Measurements from ENCODE around the gene BRME1.

Gene BRME1
- total RNA-seq = 0.31 to 1.5 reads per million in 2 donors

GRCh38 chr19:13905634-13906520 lies at the start of gene BRME1, which contains the start of gene CC2D1A:
BRME1 (minus strand) TSS chr19:13906117; CDS start chr19:13904892, 1,225 bp downstream.
CC2D1A (plus strand) TSS chr19:13906201; CDS start chr19:13906442, 241 bp downstream.
- DNase-seq = peak; percentile 85 to 95 (median 93)

DNA sequence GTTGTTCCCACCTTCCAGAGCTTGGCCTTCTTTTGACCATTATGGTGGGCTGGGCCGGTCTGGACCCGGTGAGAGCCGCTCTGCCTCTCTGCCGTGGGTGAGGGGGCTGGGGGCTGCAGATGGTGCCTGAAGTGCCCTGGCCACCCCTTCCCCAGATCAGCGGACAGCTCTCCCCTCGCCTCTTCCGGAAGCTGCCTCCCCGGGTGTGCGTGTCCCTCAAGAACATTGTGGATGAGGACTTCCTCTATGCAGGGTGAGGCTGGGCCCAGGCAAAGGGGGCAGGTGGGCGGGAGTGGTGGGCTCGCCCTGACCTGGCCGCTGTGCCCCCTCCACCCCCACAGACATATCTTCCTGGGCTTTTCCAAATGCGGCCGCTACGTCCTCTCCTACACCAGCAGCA lies 48.3 kb upstream of the BRME1 start:
- DNase-seq = no peak

DNA sequence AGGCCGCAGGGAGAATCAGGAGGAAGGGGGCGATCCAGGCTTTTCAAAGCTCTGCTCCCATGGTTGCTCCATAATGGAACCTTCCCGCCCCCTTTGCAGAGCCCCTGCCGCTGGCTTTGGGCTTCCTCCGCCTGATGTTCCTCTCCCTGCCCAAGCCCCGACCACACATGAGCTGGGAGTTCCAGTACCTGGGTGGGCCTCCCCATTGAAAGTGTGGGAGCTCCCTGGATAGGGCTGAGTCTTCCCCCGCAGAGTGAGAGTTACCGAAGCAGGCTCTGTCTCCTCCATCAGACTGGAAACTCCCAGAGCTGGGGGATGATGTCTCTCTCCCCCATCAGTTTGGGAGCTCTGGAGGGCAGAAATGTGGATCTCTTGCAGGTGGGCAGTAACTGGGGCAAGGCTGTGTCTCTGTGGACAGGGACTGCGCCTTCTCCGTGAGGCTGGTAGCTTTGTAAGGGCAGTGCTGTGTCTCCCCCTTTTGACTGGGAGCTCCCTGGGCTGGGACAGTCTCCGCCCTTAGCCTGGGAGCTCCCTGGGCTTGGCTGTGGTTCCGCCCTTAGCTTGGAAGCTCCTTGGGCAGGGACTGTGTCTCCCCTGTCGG lies 47.1 kb upstream of the BRME1 start:
- no peak for DNase-seq

DNA sequence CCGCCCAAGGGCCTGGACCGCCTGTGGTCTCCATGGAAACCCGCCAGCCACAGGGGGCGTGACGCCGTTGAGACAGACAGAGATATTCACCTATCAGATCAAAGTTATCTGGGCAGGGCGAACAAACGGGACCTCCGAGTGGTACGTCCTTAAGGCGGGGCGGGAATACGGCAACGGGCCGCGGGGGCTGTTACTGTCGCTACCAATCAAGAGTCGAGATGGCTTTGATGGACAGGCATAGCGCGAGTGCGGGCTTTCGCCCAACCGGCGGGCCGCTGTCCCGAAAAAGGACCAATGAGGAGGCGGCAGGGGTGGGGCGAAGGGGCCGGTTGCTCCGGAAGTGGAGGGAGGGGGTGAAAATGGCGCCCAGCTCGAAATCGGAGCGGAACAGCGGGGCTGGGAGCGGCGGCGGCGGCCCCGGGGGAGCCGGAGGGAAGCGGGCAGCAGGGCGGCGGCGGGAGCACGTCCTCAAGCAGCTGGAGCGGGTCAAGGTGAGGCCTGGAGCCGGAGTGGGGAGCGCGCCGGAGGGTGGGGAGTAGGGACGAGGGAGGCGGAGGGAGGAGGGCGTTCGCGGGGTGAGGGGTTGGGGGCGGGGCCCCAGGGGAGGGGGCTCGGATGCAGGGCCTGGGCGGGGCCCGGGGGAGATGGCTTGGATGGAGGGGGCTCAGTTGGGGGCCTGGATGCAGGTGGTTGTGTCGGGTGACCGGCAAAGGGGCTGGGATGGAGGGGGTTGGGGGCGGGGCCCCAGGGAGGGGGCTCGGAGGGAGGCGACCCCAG lies 46.4 kb upstream of the BRME1 start, which contains the start of gene DCAF15:
TSS of gene DCAF15 (plus strand) at position 356 of the 777 bp plus-strand sequence. CDS start at position 360, 4 bp downstream.
- peak; percentile 95 to 100 (median 99) for DNase-seq

- no peak for DNase-seq
Observed at GRCh38 chr19:13951799-13952153, 45.9 kb upstream of the BRME1 start.

DNA sequence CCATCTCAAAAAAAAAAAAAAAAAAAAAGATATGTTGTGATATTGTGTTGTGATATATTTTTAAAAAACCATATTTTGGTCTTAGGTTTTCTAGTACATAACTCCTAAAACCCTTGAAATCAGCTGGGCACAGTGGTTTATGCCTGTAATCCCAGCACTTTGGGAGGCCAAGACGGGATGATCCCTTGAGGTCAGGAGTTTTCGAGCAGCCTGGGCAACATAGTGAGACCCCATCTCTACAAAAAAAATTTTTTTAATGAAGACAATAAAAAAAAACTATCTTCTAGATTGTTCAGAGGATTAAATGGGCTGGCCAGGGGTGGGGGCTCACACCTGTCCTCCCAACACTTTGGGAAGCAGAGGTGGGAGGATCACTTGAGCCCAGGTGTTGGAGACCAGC lies 45.1 kb upstream of the BRME1 start:
- no peak for DNase-seq

DNA sequence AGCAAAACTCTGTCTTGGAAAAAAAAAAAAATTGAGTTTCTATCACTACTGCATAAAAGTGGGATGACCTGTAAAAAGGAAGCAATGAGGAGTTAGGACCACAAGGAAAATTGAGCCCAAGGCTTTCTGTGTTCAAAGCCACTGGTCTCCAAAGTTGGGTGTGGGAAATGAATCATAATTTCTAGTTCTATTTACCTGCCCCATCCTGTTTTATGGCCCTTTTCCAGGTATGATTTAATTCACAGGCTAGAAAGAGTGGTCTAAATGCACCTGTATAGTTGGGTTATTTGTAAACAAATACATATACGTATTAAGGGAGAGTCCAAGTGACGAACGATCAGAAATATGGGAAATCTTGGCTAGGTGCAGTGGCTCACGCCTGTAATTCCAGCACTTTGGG lies 40.5 kb upstream of the BRME1 start:
- DNase-seq = no peak

DNA sequence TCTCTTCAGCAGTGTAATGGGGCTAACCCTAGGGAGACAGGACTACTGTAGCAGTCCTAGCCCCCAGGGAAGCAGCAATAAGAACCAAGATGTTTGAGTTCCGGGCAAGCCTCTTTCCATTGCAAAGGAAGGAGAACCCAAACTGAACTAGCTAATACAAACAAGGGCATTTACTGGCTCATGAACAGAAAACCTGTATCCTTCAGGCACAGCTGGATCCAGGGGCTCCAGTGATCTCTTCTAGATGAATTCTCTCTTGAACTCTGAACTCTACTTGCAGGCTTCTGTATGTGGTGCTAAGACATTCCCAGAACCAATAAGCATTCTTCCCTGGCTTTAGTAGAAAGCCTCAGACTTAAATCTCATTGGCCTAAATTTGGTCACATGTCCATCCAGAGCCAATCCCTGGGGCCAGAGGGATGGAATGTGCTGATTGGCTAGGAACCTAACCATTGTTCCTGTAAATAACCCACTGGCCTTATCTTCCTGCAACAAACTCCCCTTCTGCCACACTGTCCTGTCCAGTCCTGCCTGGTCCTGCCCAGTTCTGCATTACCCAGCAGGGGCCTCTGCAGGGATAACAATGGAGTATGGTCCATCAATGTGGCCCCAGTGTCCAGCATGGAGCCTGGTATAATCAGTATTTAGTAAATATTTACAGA lies 36.2 kb upstream of the BRME1 start:
- DNase-seq = no peak

DNA sequence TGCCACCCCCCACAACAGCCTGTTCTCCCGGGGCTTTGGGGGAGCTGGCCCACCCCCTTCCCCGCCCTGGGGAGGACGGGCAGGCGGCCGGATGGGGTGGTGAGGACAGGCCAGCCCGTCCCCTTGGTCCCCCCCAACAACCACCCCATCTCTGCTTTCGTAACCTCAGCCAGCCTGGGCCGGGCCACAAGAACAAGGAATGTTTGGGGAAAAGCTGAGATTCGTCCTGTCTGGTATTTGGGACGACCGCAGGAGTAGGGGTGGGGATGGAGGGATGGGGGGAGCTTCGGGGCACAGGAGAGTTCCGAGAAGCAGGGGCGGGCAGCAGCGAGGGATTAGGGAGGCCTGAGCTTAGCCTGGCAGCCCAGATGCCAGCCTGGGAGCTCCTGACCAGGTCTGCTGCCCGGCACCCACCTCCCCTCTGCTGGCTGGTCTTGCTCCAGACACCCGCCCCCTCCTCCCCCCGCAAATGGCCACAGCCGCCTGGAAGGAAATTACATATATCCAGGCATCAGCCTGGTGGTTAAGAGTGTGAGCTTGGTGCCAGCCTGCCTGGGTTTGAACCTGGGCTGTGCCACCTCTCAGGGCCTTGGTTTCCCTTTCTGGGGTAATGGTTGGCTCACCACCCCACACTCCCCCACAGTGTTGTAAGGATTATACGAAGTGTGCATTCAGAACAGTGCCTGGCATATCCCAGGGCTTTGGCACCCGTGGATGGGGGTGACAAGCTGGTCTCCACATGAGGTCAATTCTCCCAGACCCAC lies 32.6 kb upstream of the BRME1 start, which contains the start of gene PODNL1:
TSS of gene PODNL1 (minus strand) at position 117 of the 764 bp plus-strand sequence. CDS start 236 bp downstream, outside the sequence.
- DNase-seq = no peak

- DNase-seq = no peak
Observed at GRCh38 chr19:13937479-13938300, 31.8 kb upstream of the BRME1 start.

DNA sequence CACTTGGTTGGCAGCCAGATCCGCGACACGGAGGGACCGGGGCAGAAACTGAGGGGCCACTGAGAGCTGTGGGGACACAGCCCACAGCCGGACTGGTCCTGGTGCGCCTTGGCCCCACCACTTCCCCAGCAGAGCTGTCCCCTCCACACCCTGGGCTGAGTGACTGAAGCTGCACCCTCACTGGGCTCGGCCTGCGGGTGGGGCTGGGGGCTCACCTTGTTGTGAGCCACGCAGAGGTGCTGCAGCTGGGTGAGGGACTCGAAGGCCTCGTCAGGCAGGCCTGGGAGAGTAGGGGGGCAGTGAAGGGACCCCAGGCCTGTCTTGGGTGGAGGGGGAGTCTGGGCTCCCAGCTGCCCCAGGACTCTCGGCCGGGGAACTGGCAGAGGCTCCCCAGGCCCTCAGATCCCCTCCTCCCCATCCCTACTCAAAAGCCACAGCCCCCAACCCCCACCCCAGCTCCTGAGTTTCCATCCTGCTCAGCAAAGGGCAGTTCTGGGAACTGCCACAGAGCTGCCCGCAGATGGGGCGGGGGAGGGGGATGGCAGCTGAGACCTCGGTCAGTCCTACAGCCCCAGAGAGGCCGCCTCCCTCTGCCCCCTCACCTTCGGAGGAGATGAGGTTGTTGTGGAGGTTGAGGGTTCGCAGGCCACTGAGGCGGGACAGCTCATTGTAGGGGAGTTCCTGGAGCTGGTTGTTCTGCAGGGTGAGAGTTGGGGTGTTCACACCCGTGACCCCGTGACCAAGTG lies 30.0 kb upstream of the BRME1 start:
- no peak for DNase-seq

DNA sequence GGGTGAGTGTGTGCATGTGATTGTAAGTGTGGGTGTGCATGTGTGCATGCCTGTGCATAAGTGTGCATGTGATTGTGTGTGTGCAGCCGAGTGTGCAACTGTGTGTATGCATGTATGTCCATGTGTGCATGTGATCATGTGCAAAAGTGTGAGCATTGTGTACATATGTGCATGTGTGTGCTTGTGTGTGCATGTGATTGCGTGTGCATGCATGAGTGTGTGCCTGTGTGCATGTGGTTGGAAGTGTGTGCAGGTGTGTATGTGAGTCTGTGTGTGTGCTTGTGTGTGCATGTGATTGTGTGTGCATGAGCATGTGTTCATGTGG lies 28.8 kb upstream of the BRME1 start:
- no peak for DNase-seq

DNA sequence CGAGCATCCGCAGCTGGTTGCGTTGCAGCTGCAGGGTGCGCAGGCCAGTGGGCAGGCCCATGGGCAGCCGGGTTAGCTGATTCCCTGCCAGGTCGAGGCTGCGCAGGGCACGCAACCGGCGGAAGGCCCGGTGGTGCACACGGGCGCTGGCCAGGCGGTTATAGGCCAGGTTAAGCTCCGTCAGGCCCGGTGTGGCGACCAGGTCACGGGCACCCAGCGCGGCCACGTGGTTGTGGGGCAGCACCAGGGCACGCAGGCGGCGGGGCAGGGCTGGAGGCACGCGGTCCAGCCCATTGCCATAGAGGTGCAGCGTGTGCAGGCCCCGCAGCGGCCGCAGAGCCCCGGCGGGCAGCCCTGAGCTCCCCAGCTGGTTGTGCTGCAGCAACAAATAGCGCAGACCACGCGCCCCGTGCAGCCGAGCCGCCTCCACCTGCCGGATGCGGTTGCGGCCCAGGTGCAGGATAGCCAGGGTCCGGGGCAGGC lies 27.0 kb upstream of the BRME1 start:
- no peak for DNase-seq

GRCh38 chr19:13932149-13932637 lies 26.3 kb upstream of the BRME1 start:
- DNase-seq = no peak

DNA sequence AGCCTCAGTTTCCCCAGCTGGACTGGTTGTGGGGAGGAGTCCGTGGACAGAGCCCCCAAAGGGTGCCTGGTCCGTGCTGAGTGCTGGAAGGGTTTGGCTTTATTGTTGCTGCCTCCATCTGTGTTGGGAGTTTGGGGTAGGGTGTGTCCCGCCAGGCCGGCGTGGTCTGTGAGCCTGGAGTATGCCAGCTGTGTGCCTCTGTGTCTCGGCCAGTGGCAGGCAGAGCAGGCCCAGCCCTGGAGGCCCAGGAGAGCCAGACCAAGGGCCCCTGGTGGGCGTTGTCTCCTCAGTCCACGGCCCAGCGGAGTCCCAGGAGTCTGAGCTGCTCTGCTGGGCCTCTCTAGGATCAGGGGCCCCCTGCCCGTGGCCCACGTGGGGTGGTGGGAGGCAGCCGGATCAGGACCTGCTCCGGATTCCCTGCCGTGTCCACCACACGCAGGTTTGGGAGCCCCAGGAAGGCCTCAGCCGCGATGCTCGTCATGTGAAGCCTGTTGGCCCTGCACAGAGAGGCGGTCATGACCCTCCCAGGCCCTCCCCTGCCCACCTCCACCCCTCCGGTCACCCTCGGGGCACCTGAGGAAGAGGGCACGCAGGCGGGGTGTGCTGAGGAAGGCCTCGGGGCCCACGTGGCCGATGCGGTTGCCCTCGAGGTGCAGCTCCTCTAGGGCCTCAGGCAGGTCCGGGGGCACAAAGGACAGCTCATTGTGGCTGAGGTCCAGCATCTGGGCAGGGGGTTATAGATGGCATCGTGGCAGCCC lies 25.7 kb upstream of the BRME1 start:
- no peak for DNase-seq

- DNase-seq = no peak
Observed at GRCh38 chr19:13930402-13930801, 24.5 kb upstream of the BRME1 start.

DNA sequence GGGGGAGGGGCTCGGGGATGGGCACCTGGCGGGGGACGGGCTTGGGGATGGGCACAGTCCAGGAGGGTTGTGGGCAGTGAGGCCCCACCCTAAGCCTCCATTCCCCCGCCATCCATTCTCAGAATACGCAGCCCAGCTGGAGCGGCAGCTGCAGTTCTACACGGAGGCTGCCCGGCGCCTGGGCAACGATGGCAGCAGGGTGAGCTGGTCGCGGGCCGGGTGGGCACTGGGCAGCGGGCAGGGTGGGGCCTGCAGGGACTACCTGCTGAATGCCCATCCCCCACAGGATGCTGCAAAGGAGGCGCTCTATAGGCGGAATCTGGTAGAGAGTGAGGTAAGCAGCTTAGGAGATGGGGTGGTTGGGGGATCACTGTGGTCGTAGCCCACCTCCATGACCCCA lies 24.0 kb upstream of the BRME1 start:
- DNase-seq = no peak

DNA sequence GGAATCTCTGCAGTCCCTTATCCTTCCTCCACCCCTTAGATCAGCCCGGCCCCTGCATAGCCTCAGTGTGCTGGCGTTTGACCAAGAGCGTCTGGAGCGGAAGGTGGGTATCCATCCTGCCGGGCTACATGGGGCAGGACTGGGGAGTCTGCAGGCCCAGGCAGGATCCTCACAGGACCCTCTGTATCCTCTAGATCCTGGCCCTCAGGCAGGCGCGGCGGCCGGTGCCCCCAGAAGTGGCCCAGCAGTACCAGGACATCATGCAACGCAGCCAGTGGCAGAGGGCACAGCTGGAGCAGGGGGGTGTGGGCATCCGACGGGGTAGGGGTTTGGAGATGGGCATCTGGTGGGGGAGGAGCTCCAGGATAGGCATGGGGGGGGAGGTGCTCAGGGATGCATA lies 23.4 kb upstream of the BRME1 start:
- DNase-seq = no peak

DNA sequence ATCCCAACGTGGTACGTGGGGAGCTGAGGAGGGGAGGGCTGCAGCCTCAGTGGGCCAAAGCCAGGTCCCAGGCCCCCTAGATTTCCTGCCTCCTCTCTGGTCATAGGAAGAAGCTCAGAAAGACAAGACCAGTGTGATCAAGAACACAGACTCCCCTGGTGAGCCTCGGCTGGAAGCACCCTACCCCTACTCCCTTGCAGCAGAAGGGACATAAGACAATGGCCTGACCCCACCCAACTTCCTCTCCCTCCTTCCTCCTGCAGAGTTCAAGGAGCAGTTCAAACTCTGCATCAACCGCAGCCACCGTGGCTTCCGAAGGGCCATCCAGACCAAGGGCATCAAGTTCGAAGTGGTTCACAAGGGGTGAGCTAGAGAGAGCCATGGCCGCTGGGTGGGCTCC lies 20.8 kb upstream of the BRME1 start:
- no peak for DNase-seq

Data from T-helper 2 cell (primary cell).